ENCODE measurements around the gene FAM131A.
A peak's percentile ranks its signal among the peaks of the same experiment; 100 is the strongest.
"Not testable (repeated sequence)": the region's sequence is repeated elsewhere in the genome, so short reads cannot be mapped to it uniquely, and the experiment has no call there.

The FAM131A gene

GRCh38 chr3:184316792-184317191, 20.6 kb upstream of the FAM131A start:
- no peak for ATAC-seq

DNA sequence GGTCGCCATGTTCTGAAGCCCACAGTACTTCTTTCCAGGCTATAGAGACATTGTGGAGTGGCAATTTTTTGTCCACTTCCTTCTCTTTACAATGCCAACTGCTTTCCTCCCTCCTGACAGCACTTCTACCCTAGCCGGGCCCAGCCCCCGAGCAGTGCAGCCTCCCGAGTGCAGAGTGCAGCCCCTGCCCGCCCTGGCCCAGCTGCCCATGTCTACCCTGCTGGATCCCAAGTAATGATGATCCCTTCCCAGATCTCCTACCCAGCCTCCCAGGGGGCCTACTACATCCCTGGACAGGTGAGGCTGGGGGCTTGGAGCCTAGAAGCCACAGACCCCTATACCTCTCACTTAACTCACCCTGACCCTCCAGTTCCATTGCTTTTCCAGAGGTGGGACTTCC, 20.2 kb upstream of the FAM131A start:
- no peak for ATAC-seq

DNA sequence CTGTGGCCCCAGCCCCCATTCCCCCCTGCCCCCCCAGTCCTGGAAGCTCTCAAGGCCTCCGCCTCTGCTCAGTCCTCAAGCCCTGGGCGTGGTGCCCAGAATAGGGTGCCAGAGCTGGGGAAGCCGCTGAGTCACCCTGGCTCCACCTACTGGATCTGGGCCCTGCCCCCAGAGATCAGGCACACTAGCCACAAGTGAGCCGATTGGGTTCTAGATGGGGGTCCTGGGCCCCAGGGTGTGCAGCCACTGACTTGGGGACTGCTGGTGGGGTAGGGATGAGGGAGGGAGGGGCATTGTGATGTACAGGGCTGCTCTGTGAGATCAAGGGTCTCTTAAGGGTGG, 17.3 kb upstream of the FAM131A start:
- peak; percentile 39 to 48 for ATAC-seq

DNA sequence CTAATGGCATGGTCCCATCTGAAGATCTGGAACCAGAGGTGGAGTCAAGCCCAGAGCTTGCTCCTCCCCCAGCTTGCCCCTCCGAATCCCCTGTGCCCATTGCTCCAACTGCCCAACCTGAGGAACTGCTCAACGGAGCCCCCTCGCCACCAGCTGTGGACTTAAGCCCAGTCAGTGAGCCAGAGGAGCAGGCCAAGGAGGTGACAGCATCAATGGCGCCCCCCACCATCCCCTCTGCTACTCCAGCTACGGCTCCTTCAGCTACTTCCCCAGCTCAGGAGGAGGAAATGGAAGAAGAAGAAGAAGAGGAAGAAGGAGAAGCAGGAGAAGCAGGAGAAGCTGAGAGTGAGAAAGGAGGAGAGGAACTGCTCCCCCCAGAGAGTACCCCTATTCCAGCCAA, 15.7 kb upstream of the FAM131A start:
- ATAC-seq: no peak

DNA sequence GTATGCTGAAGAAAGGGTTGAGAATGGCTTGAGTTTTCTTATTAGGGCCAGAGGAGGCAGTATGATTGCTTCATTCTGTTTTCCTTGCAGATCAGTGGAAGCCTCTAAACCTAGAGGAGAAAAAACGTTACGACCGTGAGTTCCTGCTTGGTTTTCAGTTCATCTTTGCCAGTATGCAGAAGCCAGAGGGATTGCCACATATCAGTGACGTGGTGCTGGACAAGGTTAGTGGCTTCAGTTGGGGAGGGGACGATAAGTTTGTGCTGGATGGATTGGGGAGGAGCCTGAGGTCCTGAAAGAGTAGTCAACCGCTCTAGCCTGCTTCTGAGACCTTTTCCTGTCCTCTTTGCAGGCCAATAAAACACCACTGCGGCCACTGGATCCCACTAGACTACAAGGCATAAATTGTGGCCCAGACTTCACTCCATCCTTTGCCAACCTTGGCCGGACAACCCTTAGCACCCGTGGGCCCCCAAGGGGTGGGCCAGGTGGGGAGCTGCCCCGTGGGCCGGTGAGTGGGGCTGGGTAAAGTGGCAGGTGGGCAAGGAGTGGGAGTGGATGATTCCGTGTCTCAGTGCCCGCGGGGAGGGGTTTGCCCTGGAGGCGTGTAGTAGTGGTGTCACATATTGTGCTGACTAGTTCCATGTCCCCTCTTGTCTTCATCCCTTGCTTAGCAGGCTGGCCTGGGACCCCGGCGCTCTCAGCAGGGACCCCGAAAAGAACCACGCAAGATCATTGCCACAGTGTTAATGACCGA, 14.5 kb upstream of the FAM131A start:
- ATAC-seq: no peak

- ATAC-seq: no peak
Measured at GRCh38 chr3:184323696-184324095, 13.7 kb upstream of the FAM131A start.

GRCh38 chr3:184325269-184325668, 12.1 kb upstream of the FAM131A start:
- no peak for ATAC-seq

DNA sequence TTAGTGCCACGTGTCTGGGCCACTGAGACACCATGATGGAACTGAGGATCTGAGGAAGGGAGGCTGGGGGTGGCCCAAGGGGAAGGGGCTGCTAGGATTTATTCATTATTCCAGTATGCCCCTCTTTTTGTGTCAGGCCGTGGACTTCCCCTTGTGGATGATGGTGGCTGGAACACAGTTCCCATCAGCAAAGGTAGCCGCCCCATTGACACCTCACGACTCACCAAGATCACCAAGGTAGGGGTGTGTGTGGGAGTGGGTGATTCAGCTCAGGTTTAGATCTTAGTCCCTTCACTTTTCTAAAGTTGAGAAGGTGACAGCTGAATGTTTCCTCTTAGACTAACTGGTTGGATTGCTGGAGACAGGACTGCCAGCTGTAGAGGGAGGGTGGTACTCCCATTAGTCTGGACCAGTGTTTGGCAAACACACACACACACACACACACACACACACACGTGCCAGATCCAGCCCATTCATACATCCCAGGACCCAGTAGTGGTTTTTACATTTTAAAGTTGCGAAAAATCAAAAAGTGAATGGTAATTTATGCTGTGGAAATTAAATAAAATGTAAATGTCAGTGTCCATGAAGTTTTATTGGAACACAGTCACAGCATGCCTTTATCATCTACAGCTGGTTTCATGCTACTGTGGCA, 11.6 kb upstream of the FAM131A start:
- peak; percentile 83 to 90 for ATAC-seq

DNA sequence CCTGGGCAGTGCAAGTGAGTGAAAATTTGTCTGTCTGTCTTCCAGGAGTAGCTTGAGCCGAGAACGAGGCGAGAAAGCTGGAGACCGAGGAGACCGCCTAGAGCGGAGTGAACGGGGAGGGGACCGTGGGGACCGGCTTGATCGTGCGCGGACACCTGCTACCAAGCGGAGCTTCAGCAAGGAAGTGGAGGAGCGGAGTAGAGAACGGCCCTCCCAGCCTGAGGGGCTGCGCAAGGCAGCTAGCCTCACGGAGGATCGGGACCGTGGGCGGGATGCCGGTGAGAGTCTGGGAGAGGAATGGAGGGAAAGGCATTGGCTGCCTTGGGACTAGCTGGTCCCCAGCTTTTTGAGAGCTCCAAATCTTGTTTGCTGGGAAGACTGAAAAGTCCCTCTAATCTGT, 10.2 kb upstream of the FAM131A start:
- ATAC-seq: no peak

DNA sequence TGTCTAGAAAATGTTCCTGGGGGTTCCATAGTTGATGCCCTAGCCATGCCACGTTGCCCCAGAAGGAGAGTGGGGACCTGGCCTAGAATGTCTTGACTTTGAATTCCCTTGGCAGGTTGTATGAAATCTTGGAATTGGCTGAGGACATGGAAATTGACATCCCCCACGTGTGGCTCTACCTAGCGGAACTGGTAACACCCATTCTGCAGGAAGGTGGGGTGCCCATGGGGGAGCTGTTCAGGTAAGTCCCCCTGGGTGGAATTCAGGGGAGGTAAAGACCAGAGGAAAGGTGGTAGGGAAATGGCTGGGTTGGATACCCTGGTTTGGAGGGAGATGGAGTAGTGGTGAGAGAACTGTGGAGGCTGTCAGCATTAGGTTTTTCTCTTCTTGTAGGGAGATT, 8.9 kb upstream of the FAM131A start:
- ATAC-seq: no peak

DNA sequence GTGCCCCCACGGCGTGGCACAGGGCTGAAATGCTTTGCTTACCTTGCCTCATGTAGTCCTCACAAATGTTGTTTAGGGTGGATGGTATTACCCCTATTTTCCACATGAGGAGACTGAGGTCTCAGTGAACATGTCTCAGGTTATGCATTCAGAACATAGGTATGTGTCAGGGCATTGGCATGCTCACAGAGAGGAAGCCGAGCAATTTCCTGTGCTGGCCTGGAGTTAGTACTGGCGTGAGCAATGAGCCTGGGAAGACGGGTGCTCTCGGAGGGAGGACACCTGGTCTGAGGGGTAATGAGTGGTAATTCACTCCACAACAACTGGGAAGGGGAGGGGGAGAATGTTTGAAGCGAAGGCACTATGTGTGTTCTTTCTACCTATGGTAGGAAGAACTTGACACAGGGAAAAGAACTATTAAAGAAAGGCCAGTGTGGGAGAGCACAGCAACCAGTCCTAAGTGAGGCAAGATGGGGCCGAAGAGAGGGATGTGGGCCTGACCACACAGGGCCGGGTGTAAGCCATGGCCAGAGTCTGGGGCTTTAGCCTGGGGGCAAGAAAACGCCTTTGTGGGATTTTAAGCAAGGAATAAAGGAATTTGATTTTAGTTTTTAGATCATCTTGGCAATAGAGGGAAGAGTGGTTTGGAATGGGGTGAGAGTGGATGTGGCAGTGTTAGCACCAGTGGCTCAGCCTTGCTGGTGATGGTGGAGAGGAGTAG, 4.9 kb upstream of the FAM131A start:
- no peak for ATAC-seq

DNA sequence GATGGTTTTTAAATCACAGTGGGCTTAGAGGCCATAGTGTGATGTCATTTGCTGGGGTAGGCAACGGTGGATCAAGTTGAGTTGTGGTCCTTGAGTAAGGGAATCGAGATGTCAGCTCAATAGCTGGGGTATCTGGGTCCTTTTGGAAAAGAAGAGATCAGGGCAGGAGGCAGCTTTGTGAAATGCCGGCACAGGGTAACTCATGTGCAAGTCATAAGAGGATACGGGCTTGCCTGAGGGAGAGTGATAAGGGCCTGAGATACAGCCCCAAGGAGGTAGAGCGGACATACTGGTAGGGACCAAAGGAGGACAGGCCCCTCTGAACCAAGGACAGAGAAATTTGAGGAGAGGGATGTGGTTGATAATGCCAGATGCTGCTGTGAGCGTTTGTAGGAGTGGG, 4.2 kb upstream of the FAM131A start:
- no peak for ATAC-seq

DNA sequence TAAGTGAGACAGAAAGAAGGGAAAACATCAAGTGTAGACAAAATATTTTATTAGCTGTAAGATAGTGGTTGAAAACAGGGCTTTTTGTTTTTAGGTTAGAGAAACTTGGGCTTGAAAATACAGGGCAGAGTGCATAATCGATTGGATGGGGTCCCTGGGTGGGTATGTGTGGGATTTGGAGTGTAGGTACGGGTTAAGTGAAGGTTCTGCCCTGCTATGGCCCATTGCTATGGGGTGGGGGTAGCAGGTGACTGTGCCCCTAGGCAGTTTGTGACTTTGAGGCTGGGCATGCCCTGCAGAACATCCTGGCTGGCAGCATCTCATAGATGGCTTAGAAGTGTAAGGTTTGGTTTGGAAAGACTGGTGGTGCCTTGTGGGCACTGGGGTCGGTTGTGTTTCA, 3.7 kb upstream of the FAM131A start:
- no peak for ATAC-seq

DNA sequence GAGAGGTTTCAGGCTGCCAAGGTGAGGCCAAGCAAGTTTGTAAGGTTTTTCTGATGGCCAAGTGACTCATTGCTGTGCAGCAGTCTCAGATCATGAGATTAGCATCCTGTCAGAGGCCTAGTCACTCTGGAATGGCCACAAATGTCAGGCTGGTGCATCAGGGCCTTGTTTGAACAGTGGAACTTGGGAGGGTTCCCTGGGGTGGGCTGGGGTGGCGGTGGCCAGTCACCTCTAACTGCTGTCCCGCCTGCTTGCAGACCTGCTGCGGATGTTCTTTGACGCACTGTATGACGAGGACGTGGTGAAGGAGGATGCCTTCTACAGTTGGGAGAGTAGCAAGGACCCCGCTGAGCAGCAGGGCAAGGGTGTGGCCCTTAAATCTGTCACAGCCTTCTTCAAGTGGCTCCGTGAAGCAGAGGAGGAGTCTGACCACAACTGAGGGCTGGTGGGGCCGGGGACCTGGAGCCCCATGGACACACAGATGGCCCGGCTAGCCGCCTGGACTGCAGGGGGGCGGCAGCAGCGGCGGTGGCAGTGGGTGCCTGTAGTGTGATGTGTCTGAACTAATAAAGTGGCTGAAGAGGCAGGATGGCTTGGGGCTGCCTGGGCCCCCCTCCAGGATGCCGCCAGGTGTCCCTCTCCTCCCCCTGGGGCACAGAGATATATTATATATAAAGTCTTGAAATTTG, 2.8 kb upstream of the FAM131A start:
- ATAC-seq: peak; percentile 76 to 81

- ATAC-seq: no peak
Measured at GRCh38 chr3:184335291-184335660, 2.1 kb upstream of the FAM131A start.

GRCh38 chr3:184335661-184336546, 1.5 kb upstream of the FAM131A start:
- ATAC-seq: peak; percentile 44 to 51

GRCh38 chr3:184336547-184337398, 627 bp upstream of the FAM131A start:
- no peak for ATAC-seq

GRCh38 chr3:184337981-184338380, 581 bp downstream of the FAM131A start:
- no peak for ATAC-seq

GRCh38 chr3:184338511-184338945, 1.1 kb downstream of the FAM131A start:
- no peak for ATAC-seq

- no peak for ATAC-seq
Measured at GRCh38 chr3:184339001-184339400, 1.6 kb downstream of the FAM131A start.

GRCh38 chr3:184339451-184340135, 2.2 kb downstream of the FAM131A start:
- ATAC-seq: not testable (repeated sequence)
